HL-60 (cell line): ENCODE data around the gene CACNA2D3.

Experiments used
- DNase-seq, 2 experiments: peaks; one replicate each; pipeline ENCODE4 v3.0.0-alpha.2; 2010 to 2020; ENCODE audit warnings: low read depth in 1 of 2, low spot score in 1 of 2
- H3K27ac ChIP-seq: fragments of 250-450 bp; sonication (Bioruptor Pico); replicated peaks from 2 replicates; pipeline ENCODE4 v1.5.1; 2020; ENCODE audit warnings: mild to moderate bottlenecking, moderate library complexity
- H3K27me3 ChIP-seq: fragments of 250-450 bp; sonication (Bioruptor Pico); 2 replicates; pipeline ENCODE4 v1.5.1; 2021; ENCODE audit warnings: mild to moderate bottlenecking, moderate library complexity; ENCODE audit not compliant: insufficient read depth, poor library complexity, severe bottlenecking
- H3K4me3 ChIP-seq: replicated peaks from 2 replicates; pipeline ENCODE4 v1.5.1; 2011; ENCODE audit warnings: mild to moderate bottlenecking, control low read depth, low read length; ENCODE audit not compliant: insufficient read depth
- CTCF ChIP-seq: IDR thresholded peaks from one replicate; pipeline ENCODE4 v1.5.1; 2011; ENCODE audit warnings: low read length, control low read depth, inconsistent platforms; ENCODE audit not compliant: insufficient read depth
- GABPA ChIP-seq: IDR thresholded peaks from 2 replicates; pipeline ENCODE4 v1.6.1; 2012; ENCODE audit warnings: low read depth
- POLR2AphosphoS5 ChIP-seq: IDR thresholded peaks from 2 replicates; pipeline ENCODE4 v1.6.1; 2012; ENCODE audit warnings: low read depth
- REST ChIP-seq: IDR thresholded peaks from 2 replicates; pipeline ENCODE4 v1.6.1; 2012; ENCODE audit warnings: low read depth; ENCODE audit not compliant: insufficient replicate concordance
- SPI1 ChIP-seq: IDR thresholded peaks from 2 replicates; pipeline ENCODE4 v1.6.1; 2012; ENCODE audit warnings: low read depth, mild to moderate bottlenecking, borderline replicate concordance

Gene CACNA2D3

DNA sequence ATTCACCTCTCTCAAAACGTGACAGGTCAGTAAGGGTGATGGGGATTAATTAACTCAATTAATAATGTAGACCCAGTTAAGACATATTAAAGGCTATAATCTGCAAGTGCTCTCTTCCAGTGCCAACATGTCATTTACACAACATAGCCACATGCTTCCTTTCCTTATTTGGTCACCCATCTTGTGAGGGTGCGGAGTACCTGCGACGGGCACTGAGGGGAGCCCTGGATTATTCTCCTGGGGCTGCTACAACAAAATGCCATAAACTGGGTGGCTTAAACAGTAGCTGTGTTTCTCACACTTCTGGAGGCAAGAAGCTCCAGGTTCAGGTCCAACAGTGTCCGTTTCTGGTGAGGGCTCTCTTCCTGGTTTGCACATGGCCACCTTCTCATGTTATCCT is 962.9 kb downstream of the CACNA2D3 start:
- TF ChIP-seq SPI1 (no peak), POLR2AphosphoS5 (no peak), GABPA (no peak), REST (no peak), CTCF (no peak)
- no peak overlapping the region for H3K27ac ChIP-seq
- no peaks in the 10 kb centered on the region for H3K27me3 ChIP-seq
- H3K4me3 ChIP-seq, result no peak overlapping the region
- DNase-seq, result no peak

- Histone ChIP-seq H3K27ac (no peak overlapping the region), H3K27me3 (peaks cover 2% of the 10 kb centered on the region), H3K4me3 (no peak overlapping the region)
- TF ChIP-seq SPI1 (no peak), CTCF (no peak)
- DNase-seq, result no peak
These were observed 966.9 kb downstream of the CACNA2D3 start for GRCh38 chr3:55089211-55089610.

- Histone ChIP-seq H3K27ac (no peak overlapping the region), H3K4me3 (no peak overlapping the region), H3K27me3 (peaks cover 2% of the 10 kb centered on the region)
- no peak for DNase-seq
- no peak for TF ChIP-seq CTCF
- no peak for TF ChIP-seq POLR2AphosphoS5
- no peak; the same call in 1 of the 2 replicates for TF ChIP-seq SPI1
- no peak for TF ChIP-seq GABPA
- TF ChIP-seq REST, result no peak
These were observed 967.9 kb downstream of the CACNA2D3 start for GRCh38 chr3:55090291-55090690.

GRCh38 chr3:55090746-55091145 is 968.4 kb downstream of the CACNA2D3 start:
- H3K4me3 ChIP-seq, result no peak overlapping the region
- no peak for DNase-seq

More at GRCh38 chr3:55090746-55091145, 968.4 kb downstream of the CACNA2D3 start:
- Histone ChIP-seq H3K27ac (no peak overlapping the region), H3K27me3 (peaks cover 2% of the 10 kb centered on the region)
- TF ChIP-seq SPI1 (no peak), POLR2AphosphoS5 (no peak), CTCF (no peak), REST (no peak), GABPA (no peak)
